NCI-H446 (cell line): ENCODE measurements around the gene EPS8.
A peak's percentile ranks its signal among the peaks of the same experiment; 100 is the strongest.

Experiments used
- DNase-seq, 2 experiments: peaks; one replicate each; lab custom pipeline; 2025; lab: John Stamatoyannopoulos, UW

Gene EPS8

GRCh38 chr12:15789220-15790171, at the start of gene EPS8:
Gene EPS8 (minus strand): TSS chr12:15789388. CDS start chr12:15682951, 106,437 bp downstream.
- peak; percentile 61 to 93 for DNase-seq

DNA sequence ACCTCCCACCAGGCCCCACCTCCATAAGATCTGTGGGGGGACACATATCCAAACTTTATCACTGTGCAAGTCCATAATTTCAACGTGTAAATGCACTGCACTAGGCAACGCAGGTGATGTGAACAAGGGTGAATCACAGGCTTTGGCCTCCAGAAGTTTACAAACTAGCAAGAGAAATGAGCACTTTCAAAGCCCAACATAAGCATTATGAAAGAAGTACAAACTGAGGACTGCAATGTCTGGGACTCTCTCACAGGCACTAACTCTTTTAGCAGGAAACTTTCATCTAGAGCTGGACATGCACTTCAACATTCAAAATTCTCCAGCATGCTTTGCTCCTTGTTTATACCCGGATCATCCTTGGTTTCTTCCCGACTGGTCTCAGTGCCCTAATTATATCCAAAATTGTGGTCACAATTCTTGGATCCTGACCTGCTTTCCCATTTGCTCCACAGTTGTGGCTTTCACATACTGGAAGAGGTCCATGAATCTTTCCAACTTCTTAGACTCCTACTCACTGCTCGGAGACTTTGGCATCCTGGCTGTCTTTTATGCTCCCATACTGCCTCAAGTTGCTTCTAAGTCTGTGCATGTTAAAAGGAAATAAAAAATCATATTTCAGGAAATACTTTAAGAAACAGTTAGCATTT, 48.1 kb upstream of the EPS8 start:
- DNase-seq: no peak

GRCh38 chr12:15834575-15834974, 45.4 kb upstream of the EPS8 start:
- no peak for DNase-seq

- no peak for DNase-seq
Measured at GRCh38 chr12:15831315-15831978, 42.3 kb upstream of the EPS8 start.

GRCh38 chr12:15830538-15830937, 41.4 kb upstream of the EPS8 start:
- DNase-seq: no peak

- no peak for DNase-seq
Measured at GRCh38 chr12:15829949-15830348, 40.8 kb upstream of the EPS8 start.

DNA sequence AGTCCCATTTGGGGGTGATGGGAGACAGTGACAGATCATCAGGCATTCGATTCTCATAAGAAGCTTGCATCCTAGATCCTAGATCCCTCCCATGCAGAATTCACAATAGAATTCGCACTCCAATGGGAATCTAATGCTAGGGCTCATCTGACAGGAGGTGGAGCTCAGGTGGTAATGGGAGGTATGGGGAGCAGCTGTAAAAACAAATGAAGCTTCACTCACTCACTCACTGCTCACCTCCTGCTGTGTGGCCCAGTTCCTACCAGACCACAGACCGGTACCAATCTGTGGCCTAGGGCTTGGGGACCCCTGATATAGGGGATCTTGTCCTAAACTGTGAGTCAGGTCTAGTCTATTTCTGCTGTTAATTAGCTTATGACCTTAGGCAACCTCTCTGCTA, 40.1 kb upstream of the EPS8 start:
- no peak for DNase-seq

GRCh38 chr12:15827136-15827535, 37.9 kb upstream of the EPS8 start:
- DNase-seq: no peak

DNA sequence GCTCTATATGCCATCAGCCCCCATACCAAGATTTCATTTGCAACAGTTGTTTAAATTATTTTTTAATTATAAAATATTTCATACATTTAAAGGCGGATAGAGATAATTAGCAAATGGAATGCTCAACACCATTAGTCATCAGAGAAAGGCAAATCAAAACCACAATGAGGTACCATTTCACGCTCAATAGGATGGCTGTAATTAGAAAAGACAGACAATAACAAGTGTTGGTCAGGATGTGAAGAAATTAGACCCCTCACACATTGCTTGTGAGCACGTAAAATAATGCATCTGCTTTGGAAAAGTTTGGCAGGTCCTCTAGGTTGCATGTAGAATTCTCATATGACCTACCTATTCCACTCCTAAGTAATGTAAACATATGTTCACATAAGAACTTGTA, 35.3 kb upstream of the EPS8 start:
- DNase-seq: no peak

DNA sequence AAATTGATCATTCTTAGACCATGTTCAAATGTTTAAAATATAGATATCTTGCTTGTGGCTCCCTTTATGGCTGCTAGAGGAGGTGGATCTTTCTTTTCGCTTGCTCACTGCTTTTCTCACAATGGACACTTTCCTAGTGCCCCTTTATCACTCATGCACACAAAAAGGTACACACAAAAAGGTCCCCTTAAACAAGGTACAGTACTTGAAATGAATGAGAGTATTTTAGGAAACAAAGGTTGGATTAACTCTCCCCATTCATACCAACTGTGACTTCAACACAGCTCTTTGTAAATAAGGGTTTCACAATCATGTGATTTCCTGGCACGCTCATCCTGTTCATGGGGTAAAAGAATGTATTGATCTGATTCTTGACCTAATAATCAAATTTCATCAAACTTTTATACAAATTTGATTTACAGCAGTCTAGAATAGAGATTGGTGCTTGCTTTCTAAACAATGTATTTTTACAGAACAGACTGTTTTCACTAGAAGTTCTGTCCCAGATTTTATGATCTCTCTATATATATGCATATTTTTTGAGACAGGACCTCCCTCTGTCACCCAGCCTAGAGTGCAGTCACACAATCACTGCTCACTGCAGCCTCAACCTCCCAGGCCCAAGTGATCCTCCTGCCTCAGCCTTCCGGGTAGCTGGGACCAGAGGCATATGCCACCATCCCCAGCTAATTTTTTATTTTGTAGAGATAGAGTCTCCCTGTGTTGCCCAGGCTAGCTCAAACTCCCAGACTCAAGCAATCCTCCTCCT, 34.4 kb upstream of the EPS8 start:
- no peak for DNase-seq

GRCh38 chr12:15819644-15820437, 30.7 kb upstream of the EPS8 start:
- DNase-seq: no peak

DNA sequence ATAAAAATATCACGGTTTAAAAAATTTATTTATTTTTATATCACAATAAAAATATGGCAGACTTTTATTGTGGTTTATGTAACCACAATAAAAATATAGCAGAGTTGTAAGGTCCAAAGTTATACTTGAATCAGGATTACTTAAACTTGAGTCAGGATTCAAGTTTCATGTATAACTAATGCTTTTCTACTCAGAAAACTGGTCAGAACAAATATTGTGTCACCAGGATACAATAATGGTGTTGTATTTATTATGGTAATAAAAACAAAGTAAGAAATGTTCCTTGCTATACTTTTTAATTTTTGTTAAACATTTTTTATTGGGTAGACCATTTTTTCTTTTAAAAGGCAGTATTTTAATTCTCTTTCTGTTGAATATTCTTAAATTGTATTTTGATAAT, 29.2 kb upstream of the EPS8 start:
- DNase-seq: no peak

DNA sequence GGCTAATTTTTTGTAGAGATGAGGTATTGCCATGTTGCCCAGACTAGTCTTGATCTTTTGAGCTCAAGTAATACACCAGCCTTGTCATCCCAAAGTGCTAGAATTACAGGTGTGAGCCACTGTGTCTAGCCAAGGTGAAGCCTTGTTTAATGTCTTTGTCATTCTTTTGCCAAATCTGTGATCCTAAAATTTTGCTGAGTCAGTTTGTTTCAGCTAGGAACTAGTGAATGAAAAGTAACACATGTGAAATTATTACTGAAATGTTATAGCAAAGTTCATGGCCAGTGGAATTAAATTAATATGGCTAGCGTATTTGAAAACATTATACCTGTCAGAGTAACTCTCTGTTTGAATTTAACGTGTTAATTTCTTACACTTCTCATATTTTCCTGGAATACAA, 26.5 kb upstream of the EPS8 start:
- no peak for DNase-seq

GRCh38 chr12:15811214-15812127, 22.3 kb upstream of the EPS8 start:
- DNase-seq: no peak

DNA sequence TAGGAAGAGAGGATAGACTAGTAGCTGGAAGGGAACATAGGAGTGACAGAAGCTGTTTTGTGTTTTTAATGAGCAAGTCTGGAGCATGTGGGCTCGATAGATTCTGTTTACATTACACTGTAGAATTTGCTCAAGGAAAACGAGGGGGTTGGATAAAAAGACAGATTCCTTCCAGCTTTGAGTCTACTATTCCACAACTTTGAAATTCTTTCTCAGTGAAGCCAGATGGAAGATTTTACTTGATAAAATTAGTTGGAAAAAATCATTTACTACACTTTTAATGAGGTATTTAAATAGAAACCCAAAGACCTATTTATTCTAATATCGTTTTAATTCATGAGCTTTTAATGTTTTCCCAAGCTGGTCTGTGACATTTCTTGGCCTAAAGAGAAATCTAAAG, 19.5 kb upstream of the EPS8 start:
- no peak for DNase-seq

GRCh38 chr12:15808250-15808649, 19.1 kb upstream of the EPS8 start:
- no peak for DNase-seq

DNA sequence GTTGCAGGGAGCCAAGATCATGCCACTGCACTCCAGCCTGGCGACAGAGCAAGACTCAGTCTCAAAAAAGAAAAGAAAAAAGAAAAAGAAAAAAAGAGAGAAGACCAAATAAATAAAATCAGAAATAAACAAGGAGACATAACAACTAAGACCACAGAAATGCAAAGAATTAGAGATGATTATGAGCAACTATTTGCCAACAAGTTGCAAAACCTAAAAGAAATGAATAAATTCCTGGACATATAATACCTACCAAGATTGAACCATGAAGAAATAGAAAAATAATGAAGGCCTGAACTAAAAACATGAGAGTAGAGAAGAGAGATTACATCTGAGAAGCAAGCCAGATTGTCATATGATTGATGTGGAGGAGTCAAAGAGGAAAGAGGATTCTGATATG, 17.6 kb upstream of the EPS8 start:
- no peak for DNase-seq

DNA sequence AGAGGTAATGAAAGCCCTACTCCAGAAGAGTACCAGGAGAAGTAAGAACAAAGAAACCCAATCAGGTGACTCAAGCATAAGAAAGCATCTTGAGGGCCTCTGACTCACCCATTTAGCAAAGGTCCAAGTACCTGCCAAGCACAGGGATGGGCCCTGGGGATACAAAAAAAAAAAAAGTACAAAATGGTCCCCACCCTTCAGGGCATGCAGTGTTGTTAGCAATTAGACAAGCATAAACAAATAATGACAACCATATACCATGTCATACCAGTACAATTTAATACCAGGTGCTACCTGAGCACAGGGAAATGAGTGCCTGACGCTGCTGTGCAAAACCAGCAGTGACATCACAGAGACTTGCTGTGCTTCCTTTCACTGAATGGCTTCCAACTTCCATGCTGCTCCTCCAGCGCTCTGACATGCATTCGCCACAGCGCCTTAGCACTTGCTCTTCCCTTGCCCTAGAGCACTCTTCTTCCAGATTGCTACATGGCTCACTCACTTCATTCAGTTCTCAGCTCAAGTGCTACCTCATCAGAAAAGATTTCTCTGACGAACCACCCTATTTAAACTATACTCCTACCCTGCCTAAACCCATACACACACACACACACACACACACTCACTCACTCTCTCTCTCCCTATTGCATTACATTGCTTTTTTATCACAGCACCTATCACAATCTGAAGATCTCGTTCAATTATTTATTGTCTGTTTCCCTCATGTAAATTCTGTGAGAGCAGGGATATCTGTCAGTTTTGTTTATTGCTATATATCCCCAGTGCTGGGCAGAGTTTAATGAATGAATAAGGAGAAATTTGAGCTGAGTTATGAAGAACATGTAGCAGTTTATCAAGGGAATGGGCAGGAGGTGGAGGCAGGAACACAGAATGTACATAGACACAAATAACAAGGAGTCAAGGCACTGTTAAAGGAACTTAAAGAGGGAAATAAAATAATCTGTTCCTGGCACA, 12.9 kb upstream of the EPS8 start:
- no peak for DNase-seq

- DNase-seq: no peak
Measured at GRCh38 chr12:15800278-15800677, 11.1 kb upstream of the EPS8 start.
